HG02938 (cell line): ENCODE results near the gene CCSER2.
"Not testable (repeated sequence)": the region's sequence is repeated elsewhere in the genome, so short reads cannot be mapped to it uniquely, and the experiment has no call there.

Experiments
- ATAC-seq: cut with Tn5 transposase; IDR thresholded peaks from one replicate; pipeline ENCODE4 v1.9.1; 2021; ENCODE audit warnings: mild to moderate bottlenecking, moderate library complexity; ENCODE audit not compliant: unreplicated experiment

The CCSER2 gene

GRCh38 chr10:84429926-84430520 is 101.6 kb downstream of the CCSER2 start:
- ATAC-seq, result peak; percentile 100

GRCh38 chr10:84432891-84433290 is 104.5 kb downstream of the CCSER2 start:
- ATAC-seq, result no peak

GRCh38 chr10:84440781-84441180 is 112.4 kb downstream of the CCSER2 start:
- ATAC-seq, result no peak

- no peak for ATAC-seq
These were observed 119.5 kb downstream of the CCSER2 start for GRCh38 chr10:84447701-84448400.

- ATAC-seq, result not testable (repeated sequence)
These were observed 121.0 kb downstream of the CCSER2 start for GRCh38 chr10:84449351-84449750.

GRCh38 chr10:84452003-84452402 is 123.6 kb downstream of the CCSER2 start:
- ATAC-seq, result no peak

GRCh38 chr10:84453303-84453702 is 124.9 kb downstream of the CCSER2 start:
- ATAC-seq, result no peak

- no peak for ATAC-seq
These were observed 127.7 kb downstream of the CCSER2 start for GRCh38 chr10:84456126-84456525.

- ATAC-seq, result no peak
These were observed 132.1 kb downstream of the CCSER2 start for GRCh38 chr10:84460520-84460919.

GRCh38 chr10:84469470-84469869 is 141.1 kb downstream of the CCSER2 start:
- ATAC-seq, result no peak

- ATAC-seq, result no peak
These were observed 144.7 kb downstream of the CCSER2 start for GRCh38 chr10:84473136-84473535.

- ATAC-seq, result no peak
These were observed 149.2 kb downstream of the CCSER2 start for GRCh38 chr10:84477398-84478128.

GRCh38 chr10:84478151-84478550 is 149.8 kb downstream of the CCSER2 start:
- no peak for ATAC-seq

- ATAC-seq, result no peak
These were observed 150.3 kb downstream of the CCSER2 start for GRCh38 chr10:84478679-84479078.

GRCh38 chr10:84484541-84484940 is 156.2 kb downstream of the CCSER2 start:
- ATAC-seq, result no peak

GRCh38 chr10:84493361-84493760 is 165.0 kb downstream of the CCSER2 start:
- no peak for ATAC-seq

GRCh38 chr10:84493951-84494848 is 165.8 kb downstream of the CCSER2 start:
- no peak for ATAC-seq

GRCh38 chr10:84494849-84495180 is 166.4 kb downstream of the CCSER2 start:
- no peak for ATAC-seq

- no peak for ATAC-seq
These were observed 169.6 kb downstream of the CCSER2 start for GRCh38 chr10:84497978-84498377.

- ATAC-seq, result not testable (repeated sequence)
These were observed 170.7 kb downstream of the CCSER2 start for GRCh38 chr10:84499039-84499438.

GRCh38 chr10:84499846-84500245 is 171.5 kb downstream of the CCSER2 start:
- peak; percentile 67 for ATAC-seq
